Panc1 (cell line): ENCODE results near the gene ACTA2. TPM values are rescaled to one million over a fixed set of nuclear protein-coding genes. Genes with fewer than 3 reads are reported as not detected.
A peak's percentile ranks its signal among the peaks of the same experiment; 100 is the strongest.
"Not testable (repeated sequence)": the region's sequence is repeated elsewhere in the genome, so short reads cannot be mapped to it uniquely, and the experiment has no call there.

Source experiments
- ATAC-seq: fragments of 200-7000 bp; cut with Tn5 transposase; 2 replicates; pipeline ENCODE4 v1.9.1; 2020; ENCODE audit warnings: mild to moderate bottlenecking, moderate library complexity
- BruUV-seq: library from RNA; stranded (reverse); fragments of 400-500 nt; replicated peaks from 2 replicates; lab custom pipeline; 2021; lab: Mats Ljungman, UMichigan
- CTCF ChIA-PET: fragments of 300-600 bp; sonication (Branson Sonifier 250); formaldehyde crosslinking; loops from one replicate; lab custom pipeline; 2022; ENCODE audit warnings: antibody characterized with exemption; lab: Charles Lee
- POLR2A ChIA-PET: fragments of 300-600 bp; sonication (Branson Sonifier 250); formaldehyde crosslinking; loops from one replicate; lab custom pipeline; 2022; ENCODE audit warnings: antibody characterized with exemption; lab: Charles Lee
- DNase-seq: peaks from one replicate; pipeline ENCODE4 v3.0.0-alpha.2; 2010; ENCODE audit warnings: low read depth, low spot score
- H3K27ac ChIP-seq: 2 replicates; pipeline ENCODE4 v1.5.1; 2011; ENCODE audit warnings: mild to moderate bottlenecking, low read length, inconsistent platforms
- H3K27me3 ChIP-seq: fragments of 200-500 bp; sonication (Bioruptor generic); 2 replicates; pipeline ENCODE4 v1.6.0; 2014; ENCODE audit warnings: low read length, inconsistent platforms; ENCODE audit not compliant: control insufficient read depth, insufficient read depth
- H3K36me3 ChIP-seq: fragments of 200-500 bp; sonication (Bioruptor generic); 2 replicates; pipeline ENCODE4 v1.5.1; 2014; ENCODE audit warnings: inconsistent platforms, mild to moderate bottlenecking, low read length, moderate library complexity; ENCODE audit not compliant: control insufficient read depth, insufficient read depth
- H3K4me1 ChIP-seq: 2 replicates; pipeline ENCODE4 v1.5.1; 2011; ENCODE audit warnings: inconsistent platforms, mild to moderate bottlenecking, low read length, moderate library complexity; ENCODE audit not compliant: control insufficient read depth, insufficient read depth
- H3K4me3 ChIP-seq, 2 experiments: 2 replicates each; pipeline ENCODE4 v1.5.1; 2011 to 2012; ENCODE audit warnings: low read depth in 2 of 2, low read length in 2 of 2, mild to moderate bottlenecking in 2 of 2, inconsistent platforms in 1 of 2, moderate library complexity in 1 of 2
- H3K9me3 ChIP-seq: fragments of 200-500 bp; sonication (Bioruptor generic); 2 replicates; pipeline ENCODE4 v1.5.1; 2014; ENCODE audit warnings: low read depth, mild to moderate bottlenecking, inconsistent platforms, low read length, moderate library complexity; ENCODE audit not compliant: control insufficient read depth, insufficient read depth
- CTCF ChIP-seq: fragments of 450-650 bp; IDR thresholded peaks from 2 replicates; pipeline ENCODE4 v1.5.1; 2017; ENCODE audit warnings: mild to moderate bottlenecking
- POLR2AphosphoS5 ChIP-seq: IDR thresholded peaks from 2 replicates; pipeline ENCODE4 v1.6.1; 2012; ENCODE audit warnings: mild to moderate bottlenecking, low read depth, low read length, moderate library complexity
- REST ChIP-seq, 2 experiments: IDR thresholded peaks; 2 replicates each; pipeline ENCODE4 v1.6.1; 2011 to 2012; ENCODE audit warnings: low read depth in 2 of 2, control low read depth in 1 of 2, low read length in 1 of 2, mild to moderate bottlenecking in 1 of 2, moderate library complexity in 1 of 2; ENCODE audit not compliant: insufficient read depth in 1 of 2
- SIN3A ChIP-seq: IDR thresholded peaks from 2 replicates; pipeline ENCODE4 v1.6.1; 2012; ENCODE audit warnings: low read depth, mild to moderate bottlenecking, low read length, moderate library complexity, borderline replicate concordance; ENCODE audit not compliant: insufficient read depth
- TCF7L2 ChIP-seq: IDR thresholded peaks from 2 replicates; pipeline ENCODE4 v1.6.1; 2011; ENCODE audit warnings: mild to moderate bottlenecking, low read depth, low read length, inconsistent platforms
- in situ Hi-C: cut with HindIII; loops from 2 replicates; pipeline ENCODE4 v1.10.0; 2016; ENCODE audit warnings: low sequenced_read_pairs, low pct_unique_long_range_greater_than_20kb
- intact Hi-C: fragments of 100-400 bp; cut with micrococcal nuclease; formaldehyde crosslinking; loops from one replicate; pipeline ENCODE4 v1.10.0; 2022; ENCODE audit not compliant: unreplicated experiment
- total RNA-seq: library from RNA; stranded (reverse); gene quantifications from one replicate; pipeline ENCODE4 v1.2.1, GENCODE V29; 2021; ENCODE audit not compliant: unreplicated experiment

Gene ACTA2
- total RNA-seq, 1 experiment from 2014 or later = 4.7 TPM

DNA sequence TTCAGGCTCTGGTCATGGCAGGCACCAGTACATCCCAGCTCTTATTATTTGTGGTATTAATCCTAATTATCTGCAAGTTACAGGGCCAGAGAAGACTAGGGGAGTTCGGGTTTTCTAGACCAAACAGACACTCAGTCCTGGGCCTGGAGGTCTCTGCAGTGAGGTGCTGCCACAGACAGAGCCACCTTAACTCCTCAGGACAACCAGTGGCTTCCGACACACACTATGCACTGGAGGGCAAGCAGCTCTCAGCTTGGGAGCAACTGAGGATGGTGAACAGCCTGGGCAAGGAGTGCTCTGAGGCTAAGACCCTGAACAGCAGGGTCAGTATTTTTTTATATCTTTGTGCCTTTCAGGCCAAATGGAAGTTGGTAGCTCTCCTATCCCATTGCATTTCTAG lies 19.0 kb downstream of the ACTA2 start:
- TF ChIP-seq POLR2AphosphoS5 (no peak), REST (IDR thresholded peaks at IDR 0.05; ENCODE audit: insufficient read depth in 1 of 2, low read depth in 2 of 2, low read length in 1 of 2) (no peak)
- CTCF ChIA-PET = interaction anchor here (0.7 to 3.2 kb wide), 7 partner anchors 14 to 294 kb away, joined by 3 to 52 read pairs (median 3); partner anchors contain the start of genes CH25H and FAS
- Histone ChIP-seq H3K36me3 (no peaks in the 10 kb centered on the region), H3K27ac (no peak overlapping the region), H3K4me1 (peaks cover 12% of the 10 kb centered on the region), H3K4me3 (no peak overlapping the region), H3K9me3 (no peaks in the 10 kb centered on the region), H3K27me3 (no peaks in the 10 kb centered on the region)
- BruUV-seq = no TSS peak
- ATAC-seq (no peak), DNase-seq (no peak)
- POLR2A ChIA-PET = no interaction called here
- in situ Hi-C loops = no loop called here
- intact Hi-C loops = loop anchor here (2.0 to 5.0 kb wide), 2 partner anchors 246 to 369 kb away; no protein-coding TSS in a partner anchor

DNA sequence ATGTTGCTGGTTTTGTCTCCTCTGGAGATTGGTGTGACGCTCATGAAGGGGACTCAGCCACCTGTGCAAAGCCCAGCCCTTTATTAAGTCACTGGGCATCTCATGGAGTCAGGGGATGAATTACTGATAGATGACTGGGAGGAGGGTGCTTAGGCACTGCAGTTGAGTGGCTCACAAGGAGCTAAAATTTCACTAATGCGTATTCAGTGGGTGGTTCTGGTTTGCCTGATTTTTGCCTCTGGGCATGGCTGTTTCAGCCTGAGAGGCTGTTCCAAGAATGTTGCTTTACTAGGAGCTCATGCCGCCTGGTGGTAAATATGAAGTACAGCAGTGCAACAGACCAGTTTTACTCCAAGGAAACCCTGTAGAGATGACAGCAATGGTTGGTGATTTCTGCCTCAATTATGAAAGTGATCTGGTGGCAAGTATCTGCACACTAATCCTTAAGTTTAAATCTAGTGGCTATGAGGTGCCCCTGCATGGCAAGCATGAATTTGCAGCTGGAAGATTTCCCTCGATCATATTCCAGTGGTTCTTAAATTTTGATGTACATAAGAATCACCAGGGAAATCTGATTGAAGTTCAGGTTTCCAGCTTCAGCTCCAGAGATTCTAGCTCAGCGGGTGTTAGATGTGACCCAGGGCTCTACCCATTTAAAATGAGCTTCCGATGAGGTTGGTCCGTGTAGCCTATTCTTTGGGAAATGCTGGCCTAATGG lies 19.9 kb downstream of the ACTA2 start:
- DNase-seq (peak; percentile 69), ATAC-seq (peak; percentile 85)
- CTCF ChIA-PET = interaction anchor here (0.7 to 3.2 kb wide), 9 partner anchors 13 to 367 kb away, joined by 3 to 52 read pairs (median 4); partner anchors contain the start of genes CH25H, FAS and STAMBPL1
- Histone ChIP-seq H3K27ac (no peak overlapping the region), H3K36me3 (no peaks in the 10 kb centered on the region), H3K27me3 (no peaks in the 10 kb centered on the region), H3K4me1 (peaks cover 12% of the 10 kb centered on the region), H3K9me3 (no peaks in the 10 kb centered on the region), H3K4me3 (no peak overlapping the region)
- POLR2A ChIA-PET = interaction anchor here (0.5 kb wide), 1 partner anchor 697 kb away, joined by 16 read pairs; no protein-coding TSS in a partner anchor
- in situ Hi-C loops (no loop called here), intact Hi-C loops (loop anchor here (1.0 to 5.0 kb wide), 3 partner anchors 97 to 368 kb away; no protein-coding TSS in a partner anchor)
- BruUV-seq = no TSS peak
- TF ChIP-seq TCF7L2 = 0 out of 2 replicates have a peak, but pooled peaks have one; percentile 25
- TF ChIP-seq CTCF = peak; percentile 95
- TF ChIP-seq SIN3A = no peak
- no peak for TF ChIP-seq POLR2AphosphoS5
- no peak for TF ChIP-seq REST (IDR thresholded peaks at IDR 0.05; ENCODE audit: insufficient read depth in 1 of 2, low read depth in 2 of 2, low read length in 1 of 2)

DNA sequence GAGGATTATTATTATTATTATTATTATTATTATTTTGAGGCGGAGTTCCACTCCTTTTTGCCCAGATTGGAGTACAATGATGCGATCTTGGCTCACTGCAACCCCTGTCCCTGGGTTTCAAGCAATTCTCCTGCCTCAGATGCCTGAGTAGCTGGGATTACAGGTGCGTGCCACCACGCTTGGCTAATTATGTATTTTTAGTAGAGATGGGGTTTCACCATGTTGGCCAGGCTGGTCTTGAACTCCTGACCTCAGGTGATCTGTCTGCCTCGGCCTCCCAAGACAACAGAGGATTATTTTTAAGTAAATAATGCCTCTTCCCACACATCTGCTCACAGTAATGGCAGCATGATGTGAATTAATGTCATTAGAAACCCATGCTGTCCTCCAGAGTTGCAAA lies 20.5 kb downstream of the ACTA2 start:
- BruUV-seq, H3K27me3 ChIP-seq, H3K27ac ChIP-seq, H3K9me3 ChIP-seq, DNase-seq, in situ Hi-C loops, H3K36me3 ChIP-seq, ATAC-seq, H3K4me3 ChIP-seq: not testable (repeated sequence)
- ChIA-PET CTCF (interaction anchor here (0.5 to 3.2 kb wide), 12 partner anchors 10 to 367 kb away, joined by 3 to 52 read pairs (median 6); partner anchors contain the start of gene STAMBPL1), POLR2A (interaction anchor here (0.6 kb wide), 2 partner anchors 100 to 346 kb away, joined by 3 to 10 read pairs; no protein-coding TSS in a partner anchor)
- peaks cover 12% of the 10 kb centered on the region for H3K4me1 ChIP-seq
- intact Hi-C loops = loop anchor here (1.0 to 5.0 kb wide), 3 partner anchors 97 to 367 kb away; no protein-coding TSS in a partner anchor
